SK-N-SH treated with all-trans-retinoic acid at 6 μM for 48 hours (cell line): ENCODE measurements around the gene RPL18A.

Experiments
- BACH2 ChIP-seq: fragments of 250-450 bp; sonication (Bioruptor Pico); IDR thresholded peaks from 2 replicates; pipeline ENCODE4 v1.9.0; 2021; ENCODE audit warnings: mild to moderate bottlenecking, borderline replicate concordance
- GLIS3 ChIP-seq: fragments of 250-450 bp; sonication (Bioruptor Pico); IDR thresholded peaks from 2 replicates; pipeline ENCODE4 v1.5.0; 2020; ENCODE audit warnings: mild to moderate bottlenecking, moderate library complexity
- RARB ChIP-seq: fragments of 250-450 bp; sonication (Bioruptor Pico); IDR thresholded peaks from 2 replicates; pipeline ENCODE4 v1.8.0; 2021; ENCODE audit warnings: mild to moderate bottlenecking, moderate library complexity
- TOX ChIP-seq: fragments of 250-450 bp; sonication (Bioruptor Pico); IDR thresholded peaks from 2 replicates; pipeline ENCODE4 v1.8.0; 2021; ENCODE audit warnings: mild to moderate bottlenecking, moderate library complexity, borderline replicate concordance
- ZFP3 ChIP-seq: fragments of 250-450 bp; sonication (Bioruptor Pico); IDR thresholded peaks from 2 replicates; pipeline ENCODE4 v1.5.0; 2020; ENCODE audit warnings: mild to moderate bottlenecking, moderate library complexity

DNA sequence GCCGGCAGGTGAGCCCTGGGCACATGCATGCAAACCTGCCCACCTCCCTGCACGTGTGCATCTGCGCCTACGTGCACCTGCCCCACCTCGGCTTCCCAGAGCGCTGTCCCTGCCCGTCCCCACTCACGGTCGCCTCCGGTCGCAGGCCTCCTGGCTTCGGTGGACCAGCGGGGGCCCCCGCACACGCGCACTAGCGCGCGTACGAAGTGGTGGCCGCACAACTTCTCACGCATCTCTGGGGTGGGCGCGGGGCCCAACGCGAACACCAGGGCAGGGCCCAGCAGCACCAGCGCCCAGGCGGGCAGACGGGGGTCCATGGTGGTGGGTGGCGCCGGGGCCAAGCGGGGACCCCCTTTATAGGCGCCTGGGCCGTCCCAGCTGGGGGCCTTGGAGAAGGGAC lies 38.5 kb upstream of the RPL18A start, which contains the start of gene INSL3:
- TF ChIP-seq ZFP3 (CRISPR knock-in tag) = no peak
- TF ChIP-seq RARB (CRISPR knock-in tag) = no peak
- no peak for TF ChIP-seq BACH2
- no peak for TF ChIP-seq TOX (CRISPR knock-in tag)
- no peak for TF ChIP-seq GLIS3 (CRISPR knock-in tag)
